Endothelial cell of umbilical vein (primary cell): ENCODE results near the gene TPCN1. TPM values are rescaled to one million over a fixed set of nuclear protein-coding genes. Genes with fewer than 3 reads are reported as not detected.

ENCODE experiments used
- BruUV-seq: library from RNA; stranded (reverse); fragments of 400-500 nt; replicated peaks from 2 replicates; lab custom pipeline; 2021; lab: Mats Ljungman, UMichigan
- CTCF ChIA-PET: fragments of 300-600, 350-600 bp; sonication (Branson Sonifier 250); formaldehyde crosslinking; loops from one replicate; lab custom pipeline; 2021; ENCODE audit warnings: antibody characterized with exemption, inconsistent platforms; lab: Charles Lee
- POLR2A ChIA-PET: fragments of 300-600, 350-600 bp; sonication (Branson Sonifier 250); formaldehyde crosslinking; loops from one replicate; lab custom pipeline; 2021; ENCODE audit warnings: antibody characterized with exemption, inconsistent platforms; lab: Charles Lee
- DNase-seq: peaks from one replicate; pipeline ENCODE4 v3.0.0-alpha.2; 2011; ENCODE audit warnings: low read depth, low spot score
- FAIRE-seq: peaks from 2 replicates; lab custom pipeline; 2011; peaks lifted over from hg19 to GRCh38; lab: Jason Lieb, UNC
- H2AFZ ChIP-seq: 2 replicates; pipeline ENCODE4 v1.6.0; 2012; ENCODE audit warnings: low read depth, low read length, control low read depth, inconsistent platforms
- H3K27ac ChIP-seq: 2 replicates; pipeline ENCODE4 v1.5.1; 2011; ENCODE audit warnings: low read depth, mild to moderate bottlenecking, control low read depth, low read length, moderate library complexity; ENCODE audit not compliant: insufficient read depth
- H3K27me3 ChIP-seq, 2 experiments: 2 replicates each; pipeline versions ENCODE4 v1.6.0 to v1.6.1; 2011; ENCODE audit warnings: low read length in 2 of 2, mixed read lengths in 1 of 2; ENCODE audit not compliant: control insufficient read depth in 2 of 2, insufficient read depth in 2 of 2
- H3K36me3 ChIP-seq, 2 experiments: 2 replicates in 1 of 2; 3 replicates in 1 of 2; pipeline ENCODE4 v1.5.1; 2011; ENCODE audit warnings: low read length in 2 of 2, mild to moderate bottlenecking in 1 of 2, moderate library complexity in 1 of 2; ENCODE audit not compliant: control insufficient read depth in 2 of 2, insufficient read depth in 2 of 2; ENCODE audit errors: extremely low read depth in 1 of 2
- H3K4me1 ChIP-seq: 3 replicates; pipeline ENCODE4 v1.5.1; 2011; ENCODE audit warnings: mild to moderate bottlenecking, low read length; ENCODE audit not compliant: control insufficient read depth, insufficient read depth; ENCODE audit errors: extremely low read depth
- H3K4me2 ChIP-seq: 2 replicates; pipeline ENCODE4 v1.6.1; 2011; ENCODE audit warnings: low read length, control low read depth, mixed read lengths; ENCODE audit not compliant: insufficient read depth
- H3K4me3 ChIP-seq, 3 experiments: fragments of 200-600 bp in 1 of 3; sonication (generic), shearing (Covaris generic) in 1 of 3; replicated peaks in 1 of 3; 2 replicates each; pipeline ENCODE4 v1.5.1; 2011 to 2016; ENCODE audit warnings: control low read depth in 3 of 3, low read length in 3 of 3, mild to moderate bottlenecking in 2 of 3, inconsistent platforms in 1 of 3, low read depth in 1 of 3, moderate library complexity in 1 of 3; ENCODE audit not compliant: insufficient read depth in 1 of 3
- H3K79me2 ChIP-seq: 2 replicates; pipeline ENCODE4 v1.6.0; 2012; ENCODE audit warnings: low read length, inconsistent platforms; ENCODE audit not compliant: control insufficient read depth, insufficient read depth
- H3K9ac ChIP-seq: replicated peaks from 2 replicates; pipeline ENCODE3; 2011; ENCODE audit warnings: low read length, control low read depth; ENCODE audit not compliant: insufficient read depth; ENCODE audit errors: extremely low read depth
- H3K9me1 ChIP-seq: replicated peaks from 3 replicates; pipeline ENCODE4 v1.6.0; 2011; ENCODE audit warnings: mild to moderate bottlenecking, low read length; ENCODE audit not compliant: control insufficient read depth, insufficient read depth; ENCODE audit errors: extremely low read depth
- H3K9me3 ChIP-seq: replicated peaks from 2 replicates; pipeline ENCODE4 v1.5.1; 2012; ENCODE audit warnings: low read length, inconsistent platforms; ENCODE audit not compliant: control insufficient read depth, insufficient read depth
- H4K20me1 ChIP-seq: replicated peaks from 2 replicates; pipeline ENCODE3; 2011; ENCODE audit warnings: mild to moderate bottlenecking, low read length; ENCODE audit not compliant: control insufficient read depth, insufficient read depth; ENCODE audit errors: extremely low read depth
- EZH2 ChIP-seq: IDR thresholded peaks from 2 replicates; pipeline ENCODE4 v1.6.1; 2012; ENCODE audit warnings: borderline replicate concordance, low read depth, mild to moderate bottlenecking, moderate library complexity, low read length, inconsistent platforms; ENCODE audit not compliant: severe bottlenecking
- POLR2A ChIP-seq: IDR thresholded peaks from 2 replicates; pipeline ENCODE4 v1.6.1; 2012; ENCODE audit warnings: low read depth, mild to moderate bottlenecking, control low read depth, low read length
- POLR2AphosphoS5 ChIP-seq: IDR thresholded peaks from 2 replicates; pipeline ENCODE4 v1.6.1; 2012; ENCODE audit warnings: low read depth, mild to moderate bottlenecking, control low read depth, low read length, moderate library complexity; ENCODE audit not compliant: insufficient read depth
- dilution Hi-C: fragments of 300-500 bp; cut with MboI; formaldehyde crosslinking; loops from one replicate; pipeline ENCODE4 v1.15.0; 2019; ENCODE audit warnings: low sequenced_read_pairs; ENCODE audit not compliant: extremely low pct_ligation_motif_present
- intact Hi-C: fragments of 100-400 bp; cut with micrococcal nuclease; formaldehyde crosslinking; loops from one replicate; pipeline ENCODE4 v1.10.0; 2022
- polyA plus RNA-seq, 4 experiments: library from polyadenylated mRNA; depleted of rRNA in 3 of 4; stranded (reverse) in 3 of 4; unstranded in 1 of 4; fragments of >200 nt; gene quantifications; 2 replicates each; pipeline versions ENCODE4 v1.2.1 to v1.2.3, GENCODE V29; 2011 to 2012; ENCODE audit warnings: missing spikeins in 1 of 4
- total RNA-seq: library from RNA; stranded (reverse); gene quantifications from 2 replicates; pipeline ENCODE4 v1.2.3, GENCODE V29; 2021
- TF ChIP-seq, protein P1 (sequence below): IDR thresholded peaks from 2 replicates; pipeline ENCODE4 v1.6.1; 2011; ENCODE audit not compliant: insufficient read depth, insufficient read length

TPCN1 gene
- total and polyA plus RNA-seq, 2 donors (not counting 3 experiments of a cell fraction or from before 2014, with no cell fraction given) = 19.5 to 28.3 TPM

DNA sequence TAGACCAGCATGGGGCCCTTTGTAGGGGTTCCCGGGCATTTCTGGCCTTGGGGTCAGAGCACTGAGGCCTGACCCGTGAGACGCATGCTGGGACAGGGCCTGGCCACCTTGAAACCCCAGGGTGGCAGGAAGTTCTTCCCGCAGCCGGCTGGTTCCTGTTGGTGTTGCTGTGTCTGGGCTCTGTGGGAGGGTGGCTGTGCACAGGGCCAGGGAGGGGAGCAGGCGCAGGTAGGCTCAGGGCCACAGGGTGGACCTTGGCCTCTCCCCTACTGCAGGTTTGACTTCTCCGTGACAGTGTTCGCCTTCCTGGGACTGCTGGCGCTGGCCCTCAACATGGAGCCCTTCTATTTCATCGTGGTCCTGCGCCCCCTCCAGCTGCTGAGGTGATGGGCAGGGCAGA lies 65.4 kb downstream of the TPCN1 start:
- H3K27me3 ChIP-seq = no peaks in the 10 kb centered on the region
- no peaks in the 10 kb centered on the region for H4K20me1 ChIP-seq
- H3K9me1 ChIP-seq = no peaks in the 10 kb centered on the region
- no peak overlapping the region for H3K4me2 ChIP-seq
- ChIA-PET CTCF (no interaction called here), POLR2A (no interaction called here)
- no peak overlapping the region for H2AFZ ChIP-seq
- no peak for DNase-seq
- no peak for FAIRE-seq
- intact Hi-C loops (no loop called here), dilution Hi-C loops (no loop called here)
- no peaks in the 10 kb centered on the region for H3K79me2 ChIP-seq
- no peak overlapping the region for H3K4me3 ChIP-seq
- H3K36me3 ChIP-seq = no peaks in the 10 kb centered on the region
- no peaks in the 10 kb centered on the region for H3K4me1 ChIP-seq
- H3K9me3 ChIP-seq = no peaks in the 10 kb centered on the region
- H3K9ac ChIP-seq = no peak overlapping the region
- H3K27ac ChIP-seq = no peak overlapping the region
- TF ChIP-seq EZH2 = no peak
- TF ChIP-seq POLR2AphosphoS5 = no peak
- no peak for TF ChIP-seq POLR2A
- TF ChIP-seq, protein P1, sequence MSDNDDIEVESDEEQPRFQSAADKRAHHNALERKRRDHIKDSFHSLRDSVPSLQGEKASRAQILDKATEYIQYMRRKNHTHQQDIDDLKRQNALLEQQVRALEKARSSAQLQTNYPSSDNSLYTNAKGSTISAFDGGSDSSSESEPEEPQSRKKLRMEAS = no peak
- BruUV-seq = no TSS peak

DNA sequence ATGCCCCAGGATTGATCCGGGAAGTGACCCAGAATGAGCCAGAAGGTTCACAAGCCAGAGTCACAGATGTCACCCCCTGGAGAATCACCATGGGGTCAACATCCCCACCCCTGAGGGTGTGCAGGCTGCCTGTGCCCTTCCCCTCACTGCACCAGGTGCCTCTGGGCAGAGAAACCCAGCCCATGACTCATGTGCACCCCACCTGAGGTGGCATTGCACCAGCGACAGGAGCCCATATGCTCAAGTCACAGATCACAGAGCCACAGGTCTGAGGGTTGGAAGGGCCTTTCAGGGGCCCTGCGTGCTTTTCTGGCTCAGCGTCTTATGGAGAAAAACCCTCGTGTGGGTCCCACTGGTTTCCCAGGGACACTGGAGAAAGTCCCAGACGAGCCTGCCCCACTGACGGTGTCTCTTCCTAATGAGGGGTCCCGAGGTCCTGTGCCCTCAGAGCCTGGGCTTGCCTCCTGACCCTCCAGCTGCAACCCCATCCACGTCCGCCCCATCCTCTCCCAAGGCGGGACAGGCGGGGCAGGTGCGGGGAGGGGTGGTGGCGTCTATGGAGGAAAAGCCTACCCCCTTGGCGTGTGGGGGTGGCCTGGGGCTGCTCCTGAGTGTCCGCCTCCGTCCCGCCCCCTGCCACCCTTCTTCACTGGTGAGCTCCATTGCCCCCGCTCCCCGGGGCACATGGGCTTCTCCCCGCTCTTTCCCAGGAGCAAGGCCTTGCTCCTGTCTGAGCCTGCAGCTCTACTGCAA lies 66.1 kb downstream of the TPCN1 start:
- Histone ChIP-seq H3K27ac (no peak overlapping the region), H3K36me3 (no peaks in the 10 kb centered on the region), H2AFZ (no peak overlapping the region), H3K27me3 (no peaks in the 10 kb centered on the region), H3K4me3 (no peak overlapping the region), H4K20me1 (no peaks in the 10 kb centered on the region), H3K79me2 (no peaks in the 10 kb centered on the region), H3K9ac (no peak overlapping the region), H3K9me1 (no peaks in the 10 kb centered on the region), H3K4me1 (no peaks in the 10 kb centered on the region), H3K4me2 (no peak overlapping the region), H3K9me3 (no peaks in the 10 kb centered on the region)
- FAIRE-seq (no peak), DNase-seq (no peak)
- intact Hi-C loops = no loop called here
- dilution Hi-C loops = no loop called here
- CTCF ChIA-PET = no interaction called here
- BruUV-seq = no TSS peak
- no peak for TF ChIP-seq EZH2
- POLR2A ChIA-PET = no interaction called here
